Measurements from ENCODE around the gene APOE. TPM values are rescaled to one million over a fixed set of nuclear protein-coding genes. Genes with fewer than 3 reads are reported as not detected.

APOE gene
- total and polyA plus RNA-seq, 2 of the 13 experiments (the other 11 are each of a cell fraction or from before 2014, with no cell fraction given), result 1,328 to 1,470 TPM

DNA sequence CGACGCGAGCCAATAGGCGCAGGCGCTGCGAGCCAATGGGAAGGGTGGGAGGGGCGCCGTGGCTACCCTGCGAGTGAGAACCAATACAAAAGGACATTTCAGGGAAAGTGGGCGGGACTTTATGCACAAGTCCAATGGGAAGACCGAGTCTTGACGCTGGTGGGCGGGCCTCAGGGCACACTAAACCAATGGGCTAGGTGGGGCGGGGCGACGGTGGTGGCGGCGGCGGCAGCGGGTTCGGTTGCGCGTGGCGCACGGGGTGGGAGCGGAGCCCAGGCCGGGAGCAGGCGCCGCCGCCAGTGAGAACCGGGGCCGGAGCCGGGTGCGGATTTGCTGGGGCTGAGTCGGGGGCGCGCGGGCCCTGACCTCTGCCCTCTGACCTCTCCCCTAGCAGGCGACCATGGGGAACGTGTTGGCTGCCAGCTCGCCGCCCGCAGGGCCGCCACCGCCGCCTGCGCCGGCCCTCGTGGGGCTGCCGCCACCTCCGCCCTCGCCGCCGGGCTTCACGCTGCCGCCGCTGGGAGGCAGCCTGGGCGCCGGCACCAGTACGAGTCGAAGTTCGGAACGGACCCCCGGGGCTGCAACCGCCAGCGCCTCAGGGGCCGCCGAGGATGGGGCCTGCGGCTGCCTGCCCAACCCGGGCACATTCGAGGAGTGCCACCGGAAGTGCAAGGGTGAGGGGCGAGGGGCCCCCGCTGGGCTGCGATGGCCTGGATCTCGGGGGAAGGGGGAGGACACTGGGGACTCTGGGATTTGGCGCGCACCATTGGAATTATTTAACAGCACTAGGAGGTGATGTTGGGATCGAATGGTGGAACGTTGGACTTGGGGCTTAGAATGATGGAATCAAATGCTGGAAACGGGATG lies 14.3 kb upstream of the APOE start, which contains the start of gene TOMM40 (continued):
- TF ChIP-seq AKAP8 (CRISPR knock-in tag; IDR thresholded peaks at IDR 0.05), result no peak
- TF ChIP-seq NONO (IDR thresholded peaks at IDR 0.05), result no peak
- TF ChIP-seq NONO (CRISPR knock-in tag; conservative IDR thresholded peaks at IDR 0.05), result 0 out of 2 replicates have a peak, but pooled peaks have one; percentile 37
- TF ChIP-seq, protein P1, sequence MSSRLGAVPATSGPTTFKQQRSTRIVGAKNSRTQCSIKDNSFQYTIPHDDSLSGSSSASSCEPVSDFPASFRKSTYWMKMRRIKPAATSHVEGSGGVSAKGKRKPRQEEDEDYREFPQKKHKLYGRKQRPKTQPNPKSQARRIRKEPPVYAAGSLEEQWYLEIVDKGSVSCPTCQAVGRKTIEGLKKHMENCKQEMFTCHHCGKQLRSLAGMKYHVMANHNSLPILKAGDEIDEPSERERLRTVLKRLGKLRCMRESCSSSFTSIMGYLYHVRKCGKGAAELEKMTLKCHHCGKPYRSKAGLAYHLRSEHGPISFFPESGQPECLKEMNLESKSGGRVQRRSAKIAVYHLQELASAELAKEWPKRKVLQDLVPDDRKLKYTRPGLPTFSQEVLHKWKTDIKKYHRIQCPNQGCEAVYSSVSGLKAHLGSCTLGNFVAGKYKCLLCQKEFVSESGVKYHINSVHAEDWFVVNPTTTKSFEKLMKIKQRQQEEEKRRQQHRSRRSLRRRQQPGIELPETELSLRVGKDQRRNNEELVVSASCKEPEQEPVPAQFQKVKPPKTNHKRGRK (CRISPR knock-in tag; IDR thresholded peaks at IDR 0.05), result no peak
- peak; percentile 95; the same call in 1 of the 3 replicates for TF ChIP-seq MXI1 (IDR thresholded peaks at IDR 0.05; ENCODE audit: borderline replicate concordance, low read depth, low read length)
- TF ChIP-seq ZNF674 (CRISPR knock-in tag; IDR thresholded peaks at IDR 0.05; ENCODE audit: low read depth), result 0 out of 2 replicates have a peak, but pooled peaks have one; percentile 62
- TF ChIP-seq AGO2 (optimal IDR thresholded peaks at IDR 0.05; ENCODE audit: low read depth, low read length), result peak; percentile 55
- peak; percentile 75 for TF ChIP-seq RAD21 (CRISPR knock-in tag; IDR thresholded peaks at IDR 0.05)
- TF ChIP-seq SP5 (CRISPR knock-in tag; IDR thresholded peaks at IDR 0.05; ENCODE audit: borderline replicate concordance, low read depth), result peak; percentile 50
- peak; percentile 80 for TF ChIP-seq SOX13 (IDR thresholded peaks at IDR 0.05)
- TF ChIP-seq SOX13 (CRISPR knock-in tag; conservative IDR thresholded peaks at IDR 0.05 in 1 of 2, IDR thresholded peaks at IDR 0.05 in 1 of 2), result no peak
- TF ChIP-seq, protein P2, sequence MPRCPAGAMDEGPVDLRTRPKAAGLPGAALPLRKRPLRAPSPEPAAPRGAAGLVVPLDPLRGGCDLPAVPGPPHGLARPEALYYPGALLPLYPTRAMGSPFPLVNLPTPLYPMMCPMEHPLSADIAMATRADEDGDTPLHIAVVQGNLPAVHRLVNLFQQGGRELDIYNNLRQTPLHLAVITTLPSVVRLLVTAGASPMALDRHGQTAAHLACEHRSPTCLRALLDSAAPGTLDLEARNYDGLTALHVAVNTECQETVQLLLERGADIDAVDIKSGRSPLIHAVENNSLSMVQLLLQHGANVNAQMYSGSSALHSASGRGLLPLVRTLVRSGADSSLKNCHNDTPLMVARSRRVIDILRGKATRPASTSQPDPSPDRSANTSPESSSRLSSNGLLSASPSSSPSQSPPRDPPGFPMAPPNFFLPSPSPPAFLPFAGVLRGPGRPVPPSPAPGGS (CRISPR knock-in tag; IDR thresholded peaks at IDR 0.05), result peak; percentile 40; the same call in 1 of the 2 replicates
- peak; percentile 59; the same call in 1 of the 2 replicates for TF ChIP-seq ZNF790 (CRISPR knock-in tag; IDR thresholded peaks at IDR 0.05; ENCODE audit: borderline replicate concordance)
- TF ChIP-seq, protein P3, sequence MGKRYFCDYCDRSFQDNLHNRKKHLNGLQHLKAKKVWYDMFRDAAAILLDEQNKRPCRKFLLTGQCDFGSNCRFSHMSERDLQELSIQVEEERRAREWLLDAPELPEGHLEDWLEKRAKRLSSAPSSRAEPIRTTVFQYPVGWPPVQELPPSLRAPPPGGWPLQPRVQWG (CRISPR knock-in tag; IDR thresholded peaks at IDR 0.05; ENCODE audit: borderline replicate concordance, low read depth), result no peak
- no peak for TF ChIP-seq ZNF616 (CRISPR knock-in tag; IDR thresholded peaks at IDR 0.05; ENCODE audit: low read depth)
- peak; percentile 59; the same call in 1 of the 2 replicates for TF ChIP-seq GATAD1 (CRISPR knock-in tag; IDR thresholded peaks at IDR 0.05)
- peak; percentile 35; the same call in 1 of the 2 replicates for TF ChIP-seq YEATS4 (CRISPR knock-in tag; IDR thresholded peaks at IDR 0.05; ENCODE audit: borderline replicate concordance)
- TF ChIP-seq ZFX (CRISPR knock-in tag; IDR thresholded peaks at IDR 0.05; ENCODE audit: low read depth), result peak; percentile 65
- TF ChIP-seq, protein P4, sequence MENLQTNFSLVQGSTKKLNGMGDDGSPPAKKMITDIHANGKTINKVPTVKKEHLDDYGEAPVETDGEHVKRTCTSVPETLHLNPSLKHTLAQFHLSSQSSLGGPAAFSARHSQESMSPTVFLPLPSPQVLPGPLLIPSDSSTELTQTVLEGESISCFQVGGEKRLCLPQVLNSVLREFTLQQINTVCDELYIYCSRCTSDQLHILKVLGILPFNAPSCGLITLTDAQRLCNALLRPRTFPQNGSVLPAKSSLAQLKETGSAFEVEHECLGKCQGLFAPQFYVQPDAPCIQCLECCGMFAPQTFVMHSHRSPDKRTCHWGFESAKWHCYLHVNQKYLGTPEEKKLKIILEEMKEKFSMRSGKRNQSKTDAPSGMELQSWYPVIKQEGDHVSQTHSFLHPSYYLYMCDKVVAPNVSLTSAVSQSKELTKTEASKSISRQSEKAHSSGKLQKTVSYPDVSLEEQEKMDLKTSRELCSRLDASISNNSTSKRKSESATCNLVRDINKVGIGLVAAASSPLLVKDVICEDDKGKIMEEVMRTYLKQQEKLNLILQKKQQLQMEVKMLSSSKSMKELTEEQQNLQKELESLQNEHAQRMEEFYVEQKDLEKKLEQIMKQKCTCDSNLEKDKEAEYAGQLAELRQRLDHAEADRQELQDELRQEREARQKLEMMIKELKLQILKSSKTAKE (CRISPR knock-in tag; IDR thresholded peaks at IDR 0.05; ENCODE audit: borderline replicate concordance), result no peak
- TF ChIP-seq DNMT3B (CRISPR knock-in tag; conservative IDR thresholded peaks at IDR 0.05), result no peak
- TF ChIP-seq, protein P5, sequence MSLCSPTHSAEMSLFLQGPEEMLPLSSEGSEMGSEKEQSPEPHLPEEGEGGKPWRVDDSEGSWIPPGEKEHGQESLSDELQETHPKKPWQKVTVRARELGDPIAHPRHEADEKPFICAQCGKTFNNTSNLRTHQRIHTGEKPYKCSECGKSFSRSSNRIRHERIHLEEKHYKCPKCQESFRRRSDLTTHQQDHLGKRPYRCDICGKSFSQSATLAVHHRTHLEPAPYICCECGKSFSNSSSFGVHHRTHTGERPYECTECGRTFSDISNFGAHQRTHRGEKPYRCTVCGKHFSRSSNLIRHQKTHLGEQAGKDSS (CRISPR knock-in tag; IDR thresholded peaks at IDR 0.05; ENCODE audit: borderline replicate concordance, low read depth), result no peak
- no peak for TF ChIP-seq MAFK (conservative IDR thresholded peaks at IDR 0.05 in 1 of 2, IDR thresholded peaks at IDR 0.05 in 1 of 2; ENCODE audit: low read length in 2 of 2)

Data from HepG2 (cell line).